GM23338 (cell line): ENCODE results near the gene WDR54.

Experiments
- NANOG ChIP-seq: IDR thresholded peaks from 2 replicates; pipeline ENCODE4 v1.6.1; 2016; ENCODE audit warnings: antibody characterized with exemption, borderline replicate concordance
- POLR2AphosphoS5 ChIP-seq: IDR thresholded peaks from 2 replicates; pipeline ENCODE4 v1.6.1; 2016; ENCODE audit warnings: antibody characterized with exemption, low read depth
- TF ChIP-seq, protein P1 (sequence below), 2 experiments: fragments of 200-600 bp in 1 of 2; sonication (generic) in 1 of 2; conservative IDR thresholded peaks; 2 replicates each; pipeline versions ENCODE4 v1.5.1 to v1.6.1; 2016 to 2017; ENCODE audit warnings: antibody characterized with exemption in 2 of 2, low read depth in 2 of 2, mild to moderate bottlenecking in 2 of 2, moderate library complexity in 1 of 2

DNA sequence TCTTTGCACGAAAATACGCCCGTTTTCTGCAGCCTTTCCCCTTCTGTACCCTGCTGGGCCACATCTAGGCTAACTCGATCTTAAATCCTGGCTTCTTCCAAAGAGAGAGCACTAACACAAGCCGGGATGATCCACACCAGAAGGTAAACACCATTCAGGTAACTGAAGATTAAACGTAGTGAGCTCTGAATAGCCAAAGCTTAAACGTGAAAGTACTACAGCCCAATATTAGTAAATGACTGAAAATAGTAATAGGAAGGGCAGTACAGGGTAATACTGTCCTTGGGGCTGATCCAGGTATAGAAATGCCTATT is 51.4 kb downstream of the WDR54 start:
- TF ChIP-seq, protein P1, sequence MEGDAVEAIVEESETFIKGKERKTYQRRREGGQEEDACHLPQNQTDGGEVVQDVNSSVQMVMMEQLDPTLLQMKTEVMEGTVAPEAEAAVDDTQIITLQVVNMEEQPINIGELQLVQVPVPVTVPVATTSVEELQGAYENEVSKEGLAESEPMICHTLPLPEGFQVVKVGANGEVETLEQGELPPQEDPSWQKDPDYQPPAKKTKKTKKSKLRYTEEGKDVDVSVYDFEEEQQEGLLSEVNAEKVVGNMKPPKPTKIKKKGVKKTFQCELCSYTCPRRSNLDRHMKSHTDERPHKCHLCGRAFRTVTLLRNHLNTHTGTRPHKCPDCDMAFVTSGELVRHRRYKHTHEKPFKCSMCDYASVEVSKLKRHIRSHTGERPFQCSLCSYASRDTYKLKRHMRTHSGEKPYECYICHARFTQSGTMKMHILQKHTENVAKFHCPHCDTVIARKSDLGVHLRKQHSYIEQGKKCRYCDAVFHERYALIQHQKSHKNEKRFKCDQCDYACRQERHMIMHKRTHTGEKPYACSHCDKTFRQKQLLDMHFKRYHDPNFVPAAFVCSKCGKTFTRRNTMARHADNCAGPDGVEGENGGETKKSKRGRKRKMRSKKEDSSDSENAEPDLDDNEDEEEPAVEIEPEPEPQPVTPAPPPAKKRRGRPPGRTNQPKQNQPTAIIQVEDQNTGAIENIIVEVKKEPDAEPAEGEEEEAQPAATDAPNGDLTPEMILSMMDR (conservative IDR thresholded peaks at IDR 0.05; ENCODE audit: low read depth in 2 of 2) = no peak
- TF ChIP-seq NANOG (no peak), POLR2AphosphoS5 (no peak)
